ENCODE measurements around the gene TMEM184A. TPM values are rescaled to one million over a fixed set of nuclear protein-coding genes. Genes with fewer than 3 reads are reported as not detected.
A peak's percentile ranks its signal among the peaks of the same experiment; 100 is the strongest.
"Not testable (repeated sequence)": the region's sequence is repeated elsewhere in the genome, so short reads cannot be mapped to it uniquely, and the experiment has no call there.

TMEM184A gene
- polyA plus RNA-seq, 4 donors, result 3.5 to 11.5 (median 6.8) TPM

DNA sequence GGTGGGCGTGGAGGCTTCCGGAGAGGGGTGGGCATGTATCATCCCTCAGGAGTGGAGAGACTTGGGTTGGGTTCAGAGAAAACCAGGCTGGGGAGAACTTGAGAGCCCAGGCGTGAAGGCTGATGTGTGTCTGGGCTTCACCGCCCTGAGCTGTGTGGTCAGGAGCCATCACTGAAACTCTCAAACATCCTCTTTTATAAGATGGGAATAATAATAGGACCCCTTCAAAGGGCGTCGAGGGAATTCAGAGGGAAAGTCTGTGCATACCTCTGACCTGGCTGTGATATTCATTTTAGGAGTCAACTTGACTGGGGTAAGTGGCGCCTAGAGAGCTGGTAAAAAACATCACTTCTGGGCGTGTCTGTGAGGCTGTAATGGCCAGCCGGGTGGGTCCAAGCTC lies 34.9 kb upstream of the TMEM184A start:
- DNase-seq (ENCODE audit: low read depth in 4 of 4, low spot score in 2 of 4), result no peak

- DNase-seq (ENCODE audit: low read depth in 4 of 4, low spot score in 2 of 4), result no peak
These were observed 34.5 kb upstream of the TMEM184A start for GRCh38 chr7:1590476-1590875.

DNA sequence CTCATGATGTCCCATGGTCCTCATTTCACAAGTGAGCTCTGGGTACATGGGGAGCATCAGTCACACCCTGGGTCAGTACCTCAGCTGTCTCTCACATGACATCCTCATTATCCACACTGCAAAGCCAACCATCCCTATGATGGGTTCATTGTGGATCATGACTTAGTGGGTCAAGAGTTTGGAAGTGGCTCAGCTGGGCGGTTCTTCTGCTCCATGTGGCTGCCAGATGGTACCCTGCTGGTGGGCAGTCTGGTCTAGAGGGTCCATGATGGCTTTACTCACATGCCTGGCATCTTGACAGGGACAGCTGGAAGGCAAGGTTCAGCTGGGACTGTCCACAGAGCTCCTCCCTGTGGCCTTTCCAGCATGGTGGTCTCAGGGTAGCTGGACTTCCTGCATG lies 33.0 kb upstream of the TMEM184A start:
- no peak for DNase-seq (ENCODE audit: low read depth in 4 of 4, low spot score in 2 of 4)

DNA sequence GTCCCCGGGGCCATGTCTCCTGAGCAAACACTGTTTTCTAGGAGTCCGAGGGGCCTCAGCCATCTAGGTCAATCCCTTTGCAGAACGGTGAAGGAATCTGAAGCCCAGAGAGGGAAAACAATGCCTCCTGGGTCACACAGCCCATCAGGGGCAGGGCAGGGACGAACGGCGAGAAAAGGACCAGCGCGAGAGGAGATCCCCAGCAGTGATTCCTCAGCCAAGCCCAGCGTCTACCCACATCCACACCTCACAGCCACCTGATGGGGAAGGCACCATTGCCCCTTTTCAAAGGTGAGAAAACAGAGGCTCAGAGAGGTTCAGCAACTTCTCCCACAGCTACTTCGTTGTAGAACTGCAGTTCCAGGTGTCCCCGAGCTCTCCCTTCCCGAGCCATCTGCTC lies 31.7 kb upstream of the TMEM184A start:
- DNase-seq (ENCODE audit: low read depth in 4 of 4, low spot score in 2 of 4), result no peak

DNA sequence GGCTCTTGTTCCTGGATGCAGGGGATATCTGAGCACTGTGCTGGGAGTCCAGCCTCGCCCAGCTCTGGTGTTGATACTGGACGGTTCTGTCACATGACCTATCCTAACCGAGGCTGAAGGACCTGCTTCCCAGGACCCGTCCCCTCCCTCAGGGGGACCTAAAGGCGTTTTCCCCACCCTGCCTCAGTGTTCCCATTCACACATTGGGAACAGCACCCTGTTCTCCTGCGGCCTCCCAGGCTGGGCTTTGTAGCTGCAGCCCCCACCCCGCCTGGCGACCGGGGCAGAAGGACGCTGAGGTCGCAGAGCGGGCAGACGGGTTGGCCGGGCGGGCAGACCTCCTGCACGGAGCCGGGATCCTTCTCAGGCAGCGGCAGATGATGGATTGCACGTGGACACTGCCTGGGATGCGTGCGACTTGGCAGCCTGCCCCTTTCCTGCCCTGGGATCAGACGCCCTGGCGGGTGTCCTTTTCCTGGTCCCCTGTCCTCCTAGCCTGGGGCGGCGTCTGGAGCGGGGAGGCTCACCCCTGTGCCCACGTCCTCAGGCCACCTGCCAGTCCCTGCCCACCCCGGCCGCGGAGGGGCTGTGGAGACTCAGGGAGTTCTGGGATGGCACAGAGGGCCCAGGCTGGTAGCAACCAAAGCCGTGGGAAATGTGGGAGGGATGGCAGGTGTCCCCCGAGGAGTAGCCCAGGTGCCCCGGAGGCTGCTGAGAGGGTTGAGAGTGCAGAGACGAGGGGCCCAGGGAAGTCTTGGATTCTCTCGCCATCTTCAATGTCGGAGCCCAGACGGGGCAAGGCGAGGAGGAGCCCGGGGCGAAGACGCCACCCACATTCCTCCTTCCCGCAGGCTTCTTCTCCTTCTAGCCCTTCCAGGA lies 31.1 kb upstream of the TMEM184A start:
- no peak for DNase-seq (ENCODE audit: low read depth in 4 of 4, low spot score in 2 of 4)

DNA sequence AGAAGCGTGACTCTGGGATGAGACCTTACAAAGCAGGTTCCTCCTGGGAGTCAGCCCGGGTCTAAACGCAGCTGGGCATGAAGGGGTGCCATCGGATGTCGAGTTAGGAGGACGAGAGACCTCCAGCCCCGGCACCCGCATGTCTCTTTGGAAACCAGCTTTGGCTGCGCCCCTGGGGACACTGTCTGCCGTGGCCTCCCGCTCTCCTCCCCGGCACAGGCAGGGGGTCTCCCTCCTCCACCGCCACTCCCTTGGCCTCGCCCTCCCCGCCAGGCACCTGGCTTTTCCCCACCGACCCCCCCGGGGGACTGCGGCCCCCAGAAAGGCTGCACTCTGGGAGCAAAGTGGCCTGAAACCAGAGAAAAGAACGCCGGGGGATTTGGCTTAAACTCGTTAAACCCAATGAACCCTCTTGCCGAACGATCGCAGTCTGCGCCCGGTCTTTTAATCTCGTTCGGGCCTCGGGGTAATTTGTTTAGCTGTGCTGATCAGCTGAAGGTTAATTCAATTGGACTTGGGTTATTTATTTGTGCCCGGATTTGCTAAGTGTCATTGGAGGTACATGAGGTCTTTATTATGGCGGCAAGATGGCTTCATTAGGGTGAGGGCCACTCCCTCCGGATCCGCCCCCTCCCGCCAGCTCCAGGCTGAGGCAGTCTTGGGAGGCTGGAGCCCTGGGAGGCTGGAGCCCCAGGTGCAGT lies 30.3 kb upstream of the TMEM184A start:
- DNase-seq (ENCODE audit: low read depth in 4 of 4, low spot score in 2 of 4), result no peak

DNA sequence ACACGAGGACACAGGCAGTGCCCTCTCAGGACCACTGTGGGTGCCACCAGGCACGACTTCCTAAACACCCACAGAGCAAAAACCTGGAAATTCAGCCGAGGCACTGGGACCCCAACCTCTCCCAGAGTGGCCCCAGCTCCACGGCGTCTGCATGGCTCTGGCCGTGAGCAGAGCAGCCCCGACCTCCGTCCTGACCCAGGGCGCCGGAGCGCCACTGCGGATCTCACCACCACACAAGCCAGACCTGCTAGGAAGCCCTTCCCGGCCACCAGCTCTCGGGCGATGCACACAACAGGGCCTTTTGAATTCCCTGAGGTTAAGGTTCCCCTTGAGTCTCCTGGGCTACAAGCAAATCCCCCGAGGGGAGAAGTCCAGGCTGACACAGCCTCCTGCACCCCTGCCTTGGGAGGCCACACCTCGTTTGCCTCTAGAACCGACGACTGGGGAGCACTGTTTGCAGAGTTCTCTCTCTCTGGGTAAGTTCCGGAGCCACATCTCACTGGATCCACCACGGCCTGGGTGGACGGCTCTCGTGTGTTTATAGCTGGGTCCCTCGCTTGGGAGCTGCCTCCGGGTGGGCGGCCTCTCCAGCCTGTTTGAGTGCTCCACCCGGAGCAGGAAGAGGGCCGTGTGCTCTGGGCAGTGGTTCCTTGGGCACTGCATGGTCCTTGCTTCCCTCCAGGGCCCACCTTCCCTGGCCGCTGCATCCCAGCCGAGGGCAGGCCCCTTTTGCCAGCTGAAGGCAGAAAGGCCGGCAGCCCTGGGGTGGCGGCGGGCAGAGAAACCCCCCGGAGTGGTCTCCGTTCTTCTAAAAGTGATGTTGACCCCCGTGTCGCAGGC lies 29.4 kb upstream of the TMEM184A start:
- no peak for DNase-seq (ENCODE audit: low read depth in 4 of 4, low spot score in 2 of 4)

DNA sequence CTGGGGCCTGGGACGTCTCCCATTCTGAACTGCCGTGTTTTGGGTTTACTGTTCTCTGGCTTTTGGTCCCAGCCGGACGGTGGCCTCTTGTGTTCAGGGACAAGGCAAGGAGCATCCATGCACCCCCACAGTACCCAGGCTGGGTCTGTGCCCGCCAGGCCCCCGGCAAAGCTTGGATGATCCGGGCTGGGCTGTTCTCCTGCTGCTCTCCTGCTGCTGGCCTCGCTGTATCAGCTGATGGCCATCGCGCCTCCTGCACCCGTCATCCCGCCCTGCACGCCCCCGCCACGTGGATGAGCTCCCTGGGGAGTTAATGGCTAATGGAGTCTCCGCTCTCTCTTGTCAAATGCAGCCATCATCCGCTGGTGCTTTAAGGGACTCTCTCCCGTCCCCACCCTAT lies 28.7 kb upstream of the TMEM184A start:
- no peak for DNase-seq (ENCODE audit: low read depth in 4 of 4, low spot score in 2 of 4)

GRCh38 chr7:1583241-1583930 lies 27.4 kb upstream of the TMEM184A start:
- not testable (repeated sequence) for DNase-seq (ENCODE audit: low read depth in 4 of 4, low spot score in 2 of 4)

DNA sequence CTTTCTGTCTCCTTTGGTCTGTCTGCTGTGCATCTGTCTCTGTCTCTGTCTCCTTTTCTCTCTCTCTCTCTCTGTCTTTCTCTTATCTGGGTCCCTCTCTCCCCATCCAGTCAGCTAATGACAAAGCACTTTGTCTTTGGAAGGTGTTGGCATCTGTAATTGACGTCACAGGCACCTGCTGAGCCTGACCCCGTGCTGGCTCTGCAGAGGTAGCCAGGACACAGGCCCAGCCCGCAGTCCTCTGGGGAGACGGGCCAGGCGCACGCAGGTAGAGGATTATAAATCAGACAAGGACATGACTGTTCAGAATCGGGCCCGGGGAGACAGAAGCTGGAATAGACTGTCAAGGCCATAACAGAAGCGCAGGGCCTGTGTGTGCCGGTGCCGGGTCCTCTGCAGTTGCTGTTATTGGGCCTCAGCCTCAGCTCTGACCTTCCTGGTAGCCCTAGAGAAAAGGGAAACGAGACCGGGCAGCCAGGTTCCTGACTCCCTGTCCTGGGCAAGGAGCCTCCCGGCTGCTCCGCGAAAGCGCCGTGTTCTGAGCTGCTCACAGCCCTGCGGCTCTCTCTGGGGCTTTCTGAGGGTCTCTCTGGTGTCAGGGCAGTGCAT lies 24.5 kb upstream of the TMEM184A start:
- no peak for DNase-seq (ENCODE audit: low read depth in 4 of 4, low spot score in 2 of 4)

GRCh38 chr7:1579481-1580421 lies 23.7 kb upstream of the TMEM184A start:
- no peak for DNase-seq (ENCODE audit: low read depth in 4 of 4, low spot score in 2 of 4)

DNA sequence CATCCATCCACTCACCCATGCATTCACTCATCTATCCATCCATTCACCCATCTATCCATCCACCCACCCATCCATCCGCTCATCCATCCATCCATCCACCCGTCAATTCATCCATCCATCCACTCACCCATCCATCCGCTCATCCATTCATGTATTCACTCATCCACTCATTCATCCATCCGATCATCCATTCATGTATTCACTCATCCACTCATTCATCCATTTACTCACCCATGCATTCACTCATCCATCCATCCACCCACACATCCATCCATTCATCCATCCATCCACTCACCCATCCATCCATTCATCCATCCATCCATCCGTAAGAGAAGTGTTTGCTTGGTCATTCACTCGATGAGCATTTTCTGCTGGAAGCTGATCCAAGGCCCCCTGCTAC lies 22.5 kb upstream of the TMEM184A start:
- DNase-seq (ENCODE audit: low read depth in 4 of 4, low spot score in 2 of 4), result no peak

GRCh38 chr7:1576521-1577253 lies 20.7 kb upstream of the TMEM184A start:
- DNase-seq (ENCODE audit: low read depth in 4 of 4, low spot score in 2 of 4), result no peak

DNA sequence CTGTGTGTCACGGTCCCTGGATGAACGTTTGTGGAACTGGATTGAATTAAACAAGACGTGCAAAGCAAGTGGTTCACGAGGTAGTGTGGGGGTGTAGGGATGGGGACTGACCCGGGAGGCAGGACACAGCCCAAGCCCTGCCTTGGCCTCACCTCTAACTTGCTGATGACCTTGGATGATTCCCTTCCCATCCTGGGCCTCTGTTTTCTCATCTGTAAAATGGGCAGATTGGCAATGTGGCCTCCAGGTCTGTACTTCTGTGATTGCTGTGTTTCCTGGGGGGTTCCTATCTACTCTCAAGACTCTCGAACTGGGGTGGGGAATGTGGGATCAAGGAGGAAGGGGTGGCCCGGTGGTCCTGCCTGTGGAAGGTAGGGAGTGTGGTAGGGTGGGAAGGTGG lies 19.8 kb upstream of the TMEM184A start:
- no peak for DNase-seq (ENCODE audit: low read depth in 4 of 4, low spot score in 2 of 4)

DNA sequence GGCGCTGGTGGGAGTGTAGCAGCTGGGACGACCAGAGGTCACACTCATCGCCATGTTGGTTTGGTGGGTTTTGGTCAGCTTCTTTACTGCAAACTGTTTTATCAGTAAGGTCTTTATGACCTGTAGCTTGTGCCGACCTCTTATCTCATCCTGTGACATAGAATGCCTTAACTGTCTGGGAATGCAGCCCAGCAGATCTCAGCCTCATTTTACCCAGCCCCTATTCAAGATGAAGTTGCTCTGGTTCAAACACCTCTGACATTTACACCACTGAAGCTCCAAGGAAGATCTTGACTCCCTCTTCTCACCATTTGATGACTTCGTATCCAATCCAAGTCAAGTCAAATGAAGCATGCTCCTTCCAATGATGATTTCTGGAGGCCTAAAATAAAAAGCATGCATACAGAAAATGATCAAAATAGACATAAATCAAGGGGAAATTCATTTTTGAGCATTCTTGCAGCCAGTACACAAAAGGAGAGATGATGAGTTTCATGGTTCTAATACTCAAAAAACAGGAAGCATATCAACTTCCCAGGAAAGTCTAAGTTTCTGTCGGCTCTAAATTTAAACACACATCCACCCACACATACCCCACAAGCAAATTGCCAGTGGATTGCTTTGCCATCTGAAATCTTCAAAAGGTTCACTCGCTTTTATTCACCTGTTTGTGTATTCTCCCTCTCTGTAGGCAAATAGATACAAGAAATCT lies 16.3 kb upstream of the TMEM184A start:
- no peak for DNase-seq (ENCODE audit: low read depth in 4 of 4, low spot score in 2 of 4)

DNA sequence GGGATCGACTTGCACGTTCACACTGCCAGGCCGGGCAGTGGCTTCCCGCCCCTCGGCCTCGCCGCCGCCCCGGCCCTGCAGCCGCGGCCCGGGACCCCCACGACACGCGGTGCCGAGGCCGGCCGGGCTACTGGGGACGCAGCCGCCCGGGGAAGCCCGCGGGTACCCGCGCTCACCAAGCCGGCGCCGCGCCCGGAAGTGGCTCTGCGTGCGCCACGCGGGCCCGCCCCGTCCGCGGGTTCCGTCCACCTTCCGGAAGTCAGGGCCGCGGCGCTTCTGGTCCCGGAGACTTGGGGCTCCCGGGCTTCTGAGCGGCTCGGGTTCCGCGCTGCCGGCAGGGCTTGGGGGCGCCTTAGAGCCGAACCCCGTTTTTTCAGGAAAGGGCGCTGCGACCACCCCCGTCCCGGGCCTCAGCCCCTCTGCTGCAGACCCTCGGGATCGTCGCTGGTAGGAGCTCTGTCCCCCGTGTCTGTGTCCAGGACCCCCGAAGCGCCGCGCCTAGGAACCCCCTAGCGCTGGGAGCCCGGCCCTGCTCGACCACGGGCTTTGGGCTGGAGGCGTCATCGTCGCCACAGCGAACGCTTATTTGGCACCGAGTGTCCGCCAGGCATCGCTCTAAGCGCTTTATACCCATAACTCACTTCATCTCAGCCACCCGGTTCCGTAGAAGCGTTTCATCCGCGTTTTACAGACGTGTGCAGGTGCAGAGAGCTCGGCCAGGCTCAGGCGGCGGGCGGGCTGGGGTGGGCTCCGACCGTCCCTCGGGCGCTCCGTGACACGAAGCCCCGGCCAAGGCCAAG lies 14.0 kb upstream of the TMEM184A start, which contains the start of gene PSMG3:
Gene PSMG3, minus strand, starts transcription at position 200 of the 800 bp plus-strand sequence. CDS start 693 bp downstream, outside the sequence.
- peak in 3 of 4 donors; percentile 66 to 83 (median 77) for DNase-seq (ENCODE audit: low read depth in 4 of 4, low spot score in 2 of 4)

DNA sequence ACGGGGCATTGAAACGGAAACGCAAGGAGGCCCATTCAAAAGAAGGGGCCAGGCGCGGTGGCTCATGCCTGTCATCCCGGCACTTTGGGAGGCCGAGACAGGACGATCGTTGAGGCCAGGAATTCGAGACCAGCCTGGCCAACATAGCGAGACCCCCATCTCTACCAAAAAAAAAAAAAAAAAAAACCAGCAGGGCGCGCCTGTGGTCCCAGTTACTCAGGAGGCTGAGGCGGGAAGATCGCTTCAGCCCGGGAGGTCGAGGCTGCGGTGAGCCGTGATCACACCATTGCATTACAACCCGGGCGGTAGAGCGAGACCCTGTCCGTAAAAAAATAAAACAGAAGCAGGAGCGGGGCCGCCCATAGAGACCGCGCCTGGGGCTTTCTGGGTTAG lies 13.4 kb upstream of the TMEM184A start:
- DNase-seq (ENCODE audit: low read depth in 4 of 4, low spot score in 2 of 4), result no peak

All from left renal cortex interstitium (tissue), 4 donors.